Putamen (tissue), 1 donor: ENCODE measurements around the gene BOLL.
"Not testable (repeated sequence)": the region's sequence is repeated elsewhere in the genome, so short reads cannot be mapped to it uniquely, and the experiment has no call there.

Experiments
- DNase-seq: peaks from one replicate; pipeline ENCODE4 v3.0.0-alpha.2; 2016; ENCODE audit warnings: low spot score

BOLL gene

GRCh38 chr2:197784956-197785941 is at the start of gene BOLL:
BOLL (minus strand) TSS chr2:197785319; CDS start chr2:197781850, 3,469 bp downstream.
- no peak for DNase-seq

- not testable (repeated sequence) for DNase-seq
Observed at GRCh38 chr2:197834771-197835170, 49.7 kb upstream of the BOLL start.

- DNase-seq, result no peak
Observed at GRCh38 chr2:197828464-197829135, 43.5 kb upstream of the BOLL start.

GRCh38 chr2:197827618-197828017 is 42.5 kb upstream of the BOLL start:
- DNase-seq, result no peak

GRCh38 chr2:197822333-197822732 is 37.2 kb upstream of the BOLL start:
- peak; percentile 71 for DNase-seq

- DNase-seq, result no peak
Observed at GRCh38 chr2:197821550-197822289, 36.6 kb upstream of the BOLL start.

GRCh38 chr2:197814526-197814925 is 29.4 kb upstream of the BOLL start:
- DNase-seq, result no peak

GRCh38 chr2:197813093-197813787 is 28.1 kb upstream of the BOLL start:
- no peak for DNase-seq

GRCh38 chr2:197810491-197810890 is 25.4 kb upstream of the BOLL start:
- DNase-seq, result no peak

- DNase-seq, result no peak
Observed at GRCh38 chr2:197810016-197810415, 24.9 kb upstream of the BOLL start.

GRCh38 chr2:197809064-197809463 is 23.9 kb upstream of the BOLL start:
- no peak for DNase-seq

GRCh38 chr2:197805715-197806633 is 20.9 kb upstream of the BOLL start:
- DNase-seq, result no peak

- DNase-seq, result peak; percentile 64
Observed at GRCh38 chr2:197804758-197805714, 19.9 kb upstream of the BOLL start.

GRCh38 chr2:197804049-197804757 is 19.1 kb upstream of the BOLL start, which contains the start of gene PLCL1:
PLCL1 (plus strand) TSS chr2:197804593.
- DNase-seq, result peak; percentile 97

GRCh38 chr2:197803033-197803444 is 17.9 kb upstream of the BOLL start:
- peak; percentile 75 for DNase-seq

GRCh38 chr2:197801033-197801432 is 15.9 kb upstream of the BOLL start:
- DNase-seq, result no peak

GRCh38 chr2:197800091-197800490 is 15.0 kb upstream of the BOLL start:
- DNase-seq, result no peak

GRCh38 chr2:197799068-197799467 is 13.9 kb upstream of the BOLL start:
- DNase-seq, result no peak

- no peak for DNase-seq
Observed at GRCh38 chr2:197798187-197798586, 13.1 kb upstream of the BOLL start.
